ENCODE results near the gene TFEB.

The TFEB gene

GRCh38 chr6:41687501-41688175 lies 47.8 kb downstream of the TFEB start:
- no peak for DNase-seq

- no peak for DNase-seq
Measured at GRCh38 chr6:41685641-41686380, 49.6 kb downstream of the TFEB start.

- DNase-seq, result no peak
Measured at GRCh38 chr6:41684311-41685180, 50.9 kb downstream of the TFEB start.

- peak; percentile 73 to 79 for DNase-seq
Measured at GRCh38 chr6:41683523-41684310, 51.7 kb downstream of the TFEB start.

- no peak for DNase-seq
Measured at GRCh38 chr6:41683273-41683522, 52.2 kb downstream of the TFEB start.

GRCh38 chr6:41682497-41683272 lies 52.7 kb downstream of the TFEB start:
- DNase-seq, result no peak

GRCh38 chr6:41682056-41682477 lies 53.3 kb downstream of the TFEB start:
- peak; percentile 64 to 74 for DNase-seq

GRCh38 chr6:41680182-41680965 lies 55.0 kb downstream of the TFEB start:
- DNase-seq, result no peak

GRCh38 chr6:41679696-41680095 lies 55.7 kb downstream of the TFEB start:
- DNase-seq, result no peak

- DNase-seq, result no peak
Measured at GRCh38 chr6:41678511-41679084, 56.8 kb downstream of the TFEB start.

- no peak for DNase-seq
Measured at GRCh38 chr6:41677124-41677921, 58.1 kb downstream of the TFEB start.

- no peak for DNase-seq
Measured at GRCh38 chr6:41676431-41676830, 59.0 kb downstream of the TFEB start.

GRCh38 chr6:41675992-41676391 lies 59.4 kb downstream of the TFEB start:
- no peak for DNase-seq

- no peak for DNase-seq
Measured at GRCh38 chr6:41675176-41675775, 60.1 kb downstream of the TFEB start.

GRCh38 chr6:41674231-41675000 lies 61.0 kb downstream of the TFEB start:
- DNase-seq, result no peak

- DNase-seq, result no peak
Measured at GRCh38 chr6:41673704-41674000, 61.8 kb downstream of the TFEB start.

- no peak for DNase-seq
Measured at GRCh38 chr6:41672816-41673703, 62.3 kb downstream of the TFEB start.

GRCh38 chr6:41672016-41672415 lies 63.4 kb downstream of the TFEB start:
- DNase-seq, result no peak

Measured in CD4-positive, alpha-beta T cell treated with Interleukin-1 beta for 1 hour (primary cell).